H1 (cell line): Measurements from ENCODE around the gene TRIM51G. TPM values are rescaled to one million over a fixed set of nuclear protein-coding genes. Genes with fewer than 3 reads are reported as not detected.

Source experiments
- polyA plus RNA-seq, 7 experiments: library from polyadenylated mRNA; depleted of rRNA in 3 of 7; stranded (reverse) in 5 of 7; unstranded in 2 of 7; fragments of >200 nt in 5 of 7; fragments of 200-250 nt in 2 of 7; gene quantifications; 1 replicate in 5 of 7; 2 replicates in 1 of 7; 4 replicates in 1 of 7; pipeline versions ENCODE4 v1.2.1 to v1.2.3, GENCODE V29; 2011 to 2013; ENCODE audit warnings: missing spikeins in 2 of 7, mixed read lengths in 2 of 7
- total RNA-seq: library from RNA; stranded (reverse); fragmentation: NEBNext Ultra II Directional; extraction: Animal tissue kit (Norgen Biotek cat#: 25700); gene quantifications from 2 replicates; pipeline ENCODE4 v1.2.1, GENCODE V29; 2021

The TRIM51G gene
- total and polyA plus RNA-seq, 2 of the 8 experiments (the other 6 are each of a cell fraction or from before 2014, with no cell fraction given): not detected

Other genes with a start within 250 kb of the TRIM51G start
- not detected in 2 replicates for gene TRIM49B, start 44.9 kb upstream of the TRIM51G start, total RNA-seq
- gene TRIM49B, start 44.9 kb upstream of the TRIM51G start, polyA plus RNA-seq (2011; rRNA removed): not detected in 2 replicates
- not detected in 2 replicates for gene TRIM64C, start 75.2 kb upstream of the TRIM51G start, total RNA-seq
- not detected in 2 replicates for gene TRIM64C, start 75.2 kb upstream of the TRIM51G start, polyA plus RNA-seq (2011; rRNA removed)
- gene FOLH1, start 224.7 kb upstream of the TRIM51G start, total RNA-seq: 0.31 and 0.56 TPM in 2 replicates
- gene FOLH1, start 224.7 kb upstream of the TRIM51G start, polyA plus RNA-seq (2011; rRNA removed): not detected in 2 replicates